Common myeloid progenitor, CD34-positive (primary cell): Measurements from ENCODE around the gene HOXD12.

Experiments used
- CTCF ChIA-PET: fragments of 350-600 bp; sonication (Branson Sonifier 250); formaldehyde crosslinking; loops from one replicate; lab custom pipeline; 2021; ENCODE audit warnings: antibody characterized with exemption; lab: Charles Lee
- POLR2A ChIA-PET: fragments of 350-600 bp; sonication (Branson Sonifier 250); formaldehyde crosslinking; loops from one replicate; lab custom pipeline; 2021; ENCODE audit warnings: antibody characterized with exemption; lab: Charles Lee
- DNase-seq, 3 donors: peaks; one replicate each; pipeline versions ENCODE4 v3.0.0 to v3.0.0-alpha.2; 2013
- H3K27ac ChIP-seq, 2 experiments: 1 replicate in 1 of 2; 2 replicates in 1 of 2; pipeline ENCODE4 v1.7.0; 2013; ENCODE audit warnings: inconsistent platforms in 2 of 2, low read length in 2 of 2, mild to moderate bottlenecking in 2 of 2, low read depth in 1 of 2, moderate library complexity in 1 of 2; ENCODE audit not compliant: severe bottlenecking in 2 of 2, insufficient read depth in 1 of 2, poor library complexity in 1 of 2
- H3K27me3 ChIP-seq, 5 experiments: replicated peaks in 2 of 5; 1 replicate in 3 of 5; 2 replicates in 2 of 5; pipeline versions ENCODE4 v1.6.1 to v1.7.0; 2013; ENCODE audit warnings: low read length in 4 of 5, mild to moderate bottlenecking in 2 of 5, moderate library complexity in 2 of 5, inconsistent platforms in 1 of 5; ENCODE audit not compliant: insufficient read depth in 5 of 5, control insufficient read depth in 4 of 5
- H3K36me3 ChIP-seq, 4 experiments: 1 replicate in 2 of 4; 2 replicates in 2 of 4; pipeline versions ENCODE4 v1.6.1 to v1.7.0; 2013; ENCODE audit warnings: low read length in 3 of 4, control low read depth in 1 of 4, mild to moderate bottlenecking in 1 of 4; ENCODE audit not compliant: control insufficient read depth in 4 of 4, insufficient read depth in 4 of 4
- H3K4me1 ChIP-seq, 4 experiments: 1 replicate in 3 of 4; 2 replicates in 1 of 4; pipeline versions ENCODE4 v1.6.1 to v1.7.1; 2013; ENCODE audit warnings: low read length in 3 of 4, mild to moderate bottlenecking in 3 of 4, control low read depth in 1 of 4, inconsistent platforms in 1 of 4, moderate library complexity in 1 of 4; ENCODE audit not compliant: control insufficient read depth in 4 of 4, insufficient read depth in 4 of 4; ENCODE audit errors: control extremely low read depth in 1 of 4
- H3K4me3 ChIP-seq, 7 experiments: 1 replicate in 4 of 7; 2 replicates in 3 of 7; pipeline versions ENCODE4 v1.5.1 to v1.7.0; 2013; ENCODE audit warnings: mild to moderate bottlenecking in 7 of 7, low read length in 6 of 7, moderate library complexity in 6 of 7, inconsistent platforms in 2 of 7, low read depth in 2 of 7, control low read depth in 1 of 7; ENCODE audit not compliant: insufficient read depth in 4 of 7, control insufficient read depth in 1 of 7; ENCODE audit errors: extremely low read depth in 1 of 7
- H3K9me3 ChIP-seq, 5 experiments: 1 replicate in 4 of 5; 2 replicates in 1 of 5; pipeline versions ENCODE4 v1.6.1 to v1.7.1; 2013; ENCODE audit warnings: low read length in 4 of 5, mild to moderate bottlenecking in 2 of 5, inconsistent platforms in 1 of 5, low read depth in 1 of 5, moderate library complexity in 1 of 5; ENCODE audit not compliant: control insufficient read depth in 4 of 5, insufficient read depth in 2 of 5; ENCODE audit errors: control extremely low read depth in 1 of 5
- WGBS: methylation state at CpG from one replicate; pipeline ENCODE4 v1.1.5; 2013; ENCODE audit not compliant: insufficient coverage; 5-methylcytosine and 5-hydroxymethylcytosine counted together

HOXD12 gene

GRCh38 chr2:176099159-176099727, 352 bp upstream of the HOXD12 start:
- H3K27ac ChIP-seq, result no peak overlapping the region
- H3K27me3 ChIP-seq, result peaks cover 33 to 100% (median 82%) of the 10 kb centered on the region in 5 experiments
- H3K4me3 ChIP-seq, result no peak overlapping the region
- no peaks in the 10 kb centered on the region for H3K36me3 ChIP-seq
- WGBS, result 8% methylated on average over 28 of the region's 30 CpGs
- peaks cover 7 to 19% (median 13%) of the 10 kb centered on the region in 4 experiments for H3K4me1 ChIP-seq
- POLR2A ChIA-PET, result no interaction called here
- DNase-seq, result no peak
- CTCF ChIA-PET, result interaction anchor here (1.0 to 4.9 kb wide), 4 partner anchors 11 to 848 kb away, joined by 3 to 27 read pairs (median 7); no protein-coding TSS in a partner anchor
- H3K9me3 ChIP-seq, result peaks cover 0 to 7% (median 0%) of the 10 kb centered on the region in 5 experiments

GRCh38 chr2:176100547-176101140, 1.0 kb downstream of the HOXD12 start:
- Histone ChIP-seq H3K4me1 (peaks cover 7 to 22% (median 13%) of the 10 kb centered on the region in 4 experiments), H3K27me3 (peaks cover 29 to 100% (median 70%) of the 10 kb centered on the region in 5 experiments), H3K36me3 (no peaks in the 10 kb centered on the region), H3K4me3 (no peak overlapping the region), H3K27ac (no peak overlapping the region), H3K9me3 (peaks cover 0 to 3% (median 0%) of the 10 kb centered on the region in 5 experiments)
- CTCF ChIA-PET, result no interaction called here
- POLR2A ChIA-PET, result no interaction called here
- DNase-seq, result no peak
- WGBS, result 14% methylated on average over 27 of the region's 28 CpGs

GRCh38 chr2:176101216-176101830, 1.7 kb downstream of the HOXD12 start:
- ChIA-PET CTCF (interaction anchor here (0.7 to 2.3 kb wide), 6 partner anchors 9 to 850 kb away, joined by 3 to 12 read pairs (median 4); partner anchors contain the start of gene HOXD9), POLR2A (no interaction called here)
- peaks cover 30 to 100% (median 75%) of the 10 kb centered on the region in 5 experiments for H3K27me3 ChIP-seq
- peaks cover 0 to 3% (median 0%) of the 10 kb centered on the region in 5 experiments for H3K9me3 ChIP-seq
- H3K36me3 ChIP-seq, result no peaks in the 10 kb centered on the region
- no peak for DNase-seq
- H3K27ac ChIP-seq, result no peak overlapping the region
- 8% methylated on average over 2 of the region's 2 CpGs for WGBS
- peaks cover 6 to 22% (median 13%) of the 10 kb centered on the region in 4 experiments for H3K4me1 ChIP-seq
- H3K4me3 ChIP-seq, result no peak overlapping the region

GRCh38 chr2:176101842-176102241, 2.2 kb downstream of the HOXD12 start:
- H3K36me3 ChIP-seq, result no peaks in the 10 kb centered on the region
- POLR2A ChIA-PET, result no interaction called here
- CTCF ChIA-PET, result interaction anchor here (0.9 to 3.6 kb wide), 10 partner anchors 9 to 850 kb away, joined by 3 to 16 read pairs (median 4); partner anchors contain the start of gene HOXD9
- H3K4me1 ChIP-seq, result peaks cover under 1 to 19% (median 9%) of the 10 kb centered on the region in 4 experiments
- peaks cover 26 to 100% (median 74%) of the 10 kb centered on the region in 5 experiments for H3K27me3 ChIP-seq
- no peak overlapping the region for H3K4me3 ChIP-seq
- H3K9me3 ChIP-seq, result peaks cover 0 to 3% (median 0%) of the 10 kb centered on the region in 5 experiments
- no peak for DNase-seq
- H3K27ac ChIP-seq, result no peak overlapping the region
- WGBS, result 23% methylated on average over 3 of the region's 5 CpGs

- ChIA-PET POLR2A (no interaction called here), CTCF (interaction anchor here (0.7 to 3.6 kb wide), 11 partner anchors 8 to 851 kb away, joined by 3 to 16 read pairs (median 4); partner anchors contain the start of gene HOXD9)
- WGBS, result 10% methylated on average over 5 of the region's 7 CpGs
- H3K36me3 ChIP-seq, result no peaks in the 10 kb centered on the region
- peaks cover 24 to 100% (median 69%) of the 10 kb centered on the region in 5 experiments for H3K27me3 ChIP-seq
- no peak overlapping the region for H3K4me3 ChIP-seq
- H3K4me1 ChIP-seq, result peaks cover 0 to 19% (median 9%) of the 10 kb centered on the region in 4 experiments
- DNase-seq, result no peak
- H3K27ac ChIP-seq, result no peak overlapping the region
- H3K9me3 ChIP-seq, result peaks cover 0 to 3% (median 0%) of the 10 kb centered on the region in 5 experiments
These were observed 2.8 kb downstream of the HOXD12 start for GRCh38 chr2:176102309-176102866.

- Histone ChIP-seq H3K4me3 (no peak overlapping the region), H3K4me1 (peaks cover 0 to 15% (median 8%) of the 10 kb centered on the region in 4 experiments), H3K27me3 (peaks cover 24 to 99% (median 62%) of the 10 kb centered on the region in 5 experiments), H3K36me3 (no peaks in the 10 kb centered on the region), H3K27ac (no peak overlapping the region), H3K9me3 (peaks cover 0 to 3% (median 0%) of the 10 kb centered on the region in 5 experiments)
- WGBS, result 0% methylated on average over 1 of the region's 7 CpGs
- CTCF ChIA-PET, result interaction anchor here (0.7 to 3.6 kb wide), 9 partner anchors 8 to 551 kb away, joined by 3 to 16 read pairs (median 5); partner anchors contain the start of gene HOXD9
- POLR2A ChIA-PET, result no interaction called here
- no peak for DNase-seq
These were observed 3.6 kb downstream of the HOXD12 start for GRCh38 chr2:176103194-176103593.
